Measurements from ENCODE around the gene OR10A3. TPM values are rescaled to one million over a fixed set of nuclear protein-coding genes. Genes with fewer than 3 reads are reported as not detected.

OR10A3 gene
- total and polyA plus RNA-seq, 2 experiments from 2014 or later: 0.28 to 0.65 TPM

- Histone ChIP-seq H3K36me3 (ENCODE audit: low read depth) (no peaks in the 10 kb centered on the region), H3K4me3 (peak overlapping the region; percentile 8; the same call in 1 of the 2 replicates), H3K9me2 (ENCODE audit: insufficient read depth) (no peaks in the 10 kb centered on the region), H3F3A (ENCODE audit: insufficient read depth) (peaks cover 31% of the 10 kb centered on the region), H3K27me3 (replicated peaks; ENCODE audit: insufficient read depth) (no peaks in the 10 kb centered on the region), H3K4me2 (ENCODE audit: unreplicated experiment) (peak overlapping the region; percentile 76), H3K9ac (peak overlapping the region; percentile 41), H3K27ac (peak overlapping the region; percentile 69), H3K9me3 (ENCODE audit: low read depth) (no peaks in the 10 kb centered on the region), H3K4me1 (ENCODE audit: insufficient read depth) (peaks cover 57% of the 10 kb centered on the region), H4K20me1 (ENCODE audit: insufficient read depth) (no peaks in the 10 kb centered on the region), H3K79me2 (ENCODE audit: insufficient read depth) (no peaks in the 10 kb centered on the region), H2AFZ (peak overlapping the region; percentile 92)
- TF ChIP-seq EZH2 (IDR thresholded peaks at IDR 0.05; ENCODE audit: insufficient read depth, poor library complexity, severe bottlenecking): no peak
- no peak for TF ChIP-seq EZH2phosphoT487 (IDR thresholded peaks at IDR 0.05; ENCODE audit: insufficient read depth, low read depth)
- 37% methylated on average over 6 of the region's 6 CpGs for WGBS, 2 experiments (ENCODE audit: low coverage in 1 of 2, low lambda C conversion rate in 2 of 2, missing lambda C conversion rate in 2 of 2)
- DNase-seq: peak; percentile 85
- in situ Hi-C loops (cut with MboI): loop anchor here (5.0 kb wide), 1 partner anchor 95 kb away; the partner anchor contains the start of gene EIF3F
These were observed 49.3 kb downstream of the OR10A3 start for GRCh38 chr11:7892059-7892699.

DNA sequence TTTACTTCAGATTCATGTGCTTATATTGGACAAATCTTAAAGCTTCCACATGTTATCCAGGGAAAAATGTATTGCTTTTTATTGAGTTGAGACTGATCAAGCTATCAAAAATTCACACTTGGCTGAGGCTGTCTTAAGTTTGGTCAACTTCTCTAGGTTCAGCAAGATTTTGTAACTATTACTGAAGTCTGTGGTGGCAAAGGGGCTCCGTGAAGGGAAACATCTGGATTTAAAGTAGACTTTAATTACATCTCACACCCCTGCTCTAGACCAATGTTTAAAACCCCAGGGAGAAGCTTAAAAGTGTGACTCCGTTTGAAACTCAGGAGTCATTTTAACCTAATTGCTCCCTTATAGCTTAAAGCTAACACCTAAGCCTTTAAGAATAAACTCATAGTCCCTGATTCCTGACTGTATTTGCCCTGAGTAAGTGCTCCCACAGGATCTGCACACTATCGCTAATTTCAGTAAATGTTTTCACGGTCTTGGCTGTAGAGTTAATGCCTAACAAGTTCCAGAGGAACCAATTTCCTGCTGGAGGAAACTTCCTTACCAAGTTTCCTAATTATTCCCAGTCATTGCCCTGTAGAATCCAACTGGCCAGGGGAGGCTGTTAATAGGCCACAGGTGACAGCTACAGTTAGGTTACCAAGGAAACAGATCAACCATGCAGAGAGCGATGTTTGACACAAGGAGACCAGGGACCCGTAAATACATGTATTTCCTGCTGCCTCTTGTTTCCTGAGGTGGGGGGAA lies 50.9 kb downstream of the OR10A3 start:
- no peak for TF ChIP-seq EZH2 (IDR thresholded peaks at IDR 0.05; ENCODE audit: insufficient read depth, poor library complexity, severe bottlenecking)
- no peak for TF ChIP-seq EZH2phosphoT487 (IDR thresholded peaks at IDR 0.05; ENCODE audit: insufficient read depth, low read depth)
- H4K20me1 ChIP-seq (ENCODE audit: insufficient read depth): no peaks in the 10 kb centered on the region
- peaks cover 22% of the 10 kb centered on the region for H3F3A ChIP-seq (ENCODE audit: insufficient read depth)
- no peaks in the 10 kb centered on the region for H3K9me3 ChIP-seq (ENCODE audit: low read depth)
- H3K9me2 ChIP-seq (ENCODE audit: insufficient read depth): no peaks in the 10 kb centered on the region
- peak overlapping the region; percentile 66 for H3K4me3 ChIP-seq
- WGBS, 2 experiments (ENCODE audit: low coverage in 1 of 2, low lambda C conversion rate in 2 of 2, missing lambda C conversion rate in 2 of 2): 13 to 15% methylated on average over 6 of the region's 6 CpGs
- peak overlapping the region; percentile 63 for H3K9ac ChIP-seq
- peak; percentile 32 for DNase-seq
- no peaks in the 10 kb centered on the region for H3K27me3 ChIP-seq (replicated peaks; ENCODE audit: insufficient read depth)
- no peaks in the 10 kb centered on the region for H3K36me3 ChIP-seq (ENCODE audit: low read depth)
- in situ Hi-C loops (cut with MboI): loop anchor here (5.0 kb wide), 1 partner anchor 97 kb away; the partner anchor contains the start of gene EIF3F
- H2AFZ ChIP-seq: peak overlapping the region; percentile 95
- peaks cover 43% of the 10 kb centered on the region for H3K4me1 ChIP-seq (ENCODE audit: insufficient read depth)
- H3K79me2 ChIP-seq (ENCODE audit: insufficient read depth): no peaks in the 10 kb centered on the region
- peak overlapping the region; percentile 28 for H3K27ac ChIP-seq
- H3K4me2 ChIP-seq (ENCODE audit: unreplicated experiment): peak overlapping the region; percentile 76

- Histone ChIP-seq H3K9me3 (ENCODE audit: low read depth) (no peaks in the 10 kb centered on the region), H3K27ac (peak overlapping the region; percentile 28), H3K27me3 (replicated peaks; ENCODE audit: insufficient read depth) (no peaks in the 10 kb centered on the region), H4K20me1 (ENCODE audit: insufficient read depth) (no peaks in the 10 kb centered on the region), H3K4me1 (ENCODE audit: insufficient read depth) (peaks cover 38% of the 10 kb centered on the region), H3K4me3 (peak overlapping the region; percentile 66), H3K9ac (peak overlapping the region; percentile 63), H3K36me3 (ENCODE audit: low read depth) (no peaks in the 10 kb centered on the region), H3K4me2 (ENCODE audit: unreplicated experiment) (peak overlapping the region; percentile 76), H2AFZ (peak overlapping the region; percentile 95), H3K79me2 (ENCODE audit: insufficient read depth) (no peaks in the 10 kb centered on the region), H3F3A (ENCODE audit: insufficient read depth) (peaks cover 19% of the 10 kb centered on the region), H3K9me2 (ENCODE audit: insufficient read depth) (no peaks in the 10 kb centered on the region)
- DNase-seq: peak; percentile 18
- in situ Hi-C loops (cut with MboI): loop anchor here (5.0 kb wide), 1 partner anchor 97 kb away; the partner anchor contains the start of gene EIF3F
- WGBS, 2 experiments (ENCODE audit: low coverage in 1 of 2, low lambda C conversion rate in 2 of 2, missing lambda C conversion rate in 2 of 2): 14 to 16% methylated on average over 5 of the region's 5 CpGs
- no peak for TF ChIP-seq EZH2 (IDR thresholded peaks at IDR 0.05; ENCODE audit: insufficient read depth, poor library complexity, severe bottlenecking)
- no peak for TF ChIP-seq EZH2phosphoT487 (IDR thresholded peaks at IDR 0.05; ENCODE audit: insufficient read depth, low read depth)
These were observed 51.5 kb downstream of the OR10A3 start for GRCh38 chr11:7889985-7890384.

Small RNA genes lying within 50 kb of the gene (small RNA-seq; reads per million reads assigned to genes)
- gene COX6CP5 (ENCODE audit: low read depth, low replicate concordance): not detected
- not detected for gene RNU6-943P (ENCODE audit: low read depth, low replicate concordance)

Other genes starting within 250 kb of the OR10A3 start
- gene OVCH2, start 235.2 kb downstream of the OR10A3 start, total RNA-seq (2014; rRNA removed; shearing (Covaris generic)): not detected in 2 replicates
- gene OVCH2, start 235.2 kb downstream of the OR10A3 start, polyA plus RNA-seq (2016; fragmentation: Nextera tagmentation; extraction: Ambion mirVana): 0.14 and 0.34 TPM in 2 replicates
- gene OR5P2, start 144.8 kb downstream of the OR10A3 start, total RNA-seq (2014; rRNA removed; shearing (Covaris generic)): not detected in 2 replicates
- gene OR5P2, start 144.8 kb downstream of the OR10A3 start, polyA plus RNA-seq (2016; fragmentation: Nextera tagmentation; extraction: Ambion mirVana): not detected in 2 replicates
- gene OR5P3, start 110.9 kb downstream of the OR10A3 start, total RNA-seq (2014; rRNA removed; shearing (Covaris generic)): 0.13 TPM in 1 of 2 replicates, not detected in the other
- not detected in 2 replicates for gene OR5P3, start 110.9 kb downstream of the OR10A3 start, polyA plus RNA-seq (2016; fragmentation: Nextera tagmentation; extraction: Ambion mirVana)
- under 0.01 and 0.11 TPM in 2 replicates for gene OR10A6, start 10.4 kb downstream of the OR10A3 start, total RNA-seq (2014; rRNA removed; shearing (Covaris generic))
- 0.06 and 0.39 TPM in 2 replicates for gene OR10A6, start 10.4 kb downstream of the OR10A3 start, polyA plus RNA-seq (2016; fragmentation: Nextera tagmentation; extraction: Ambion mirVana)
- 19.7 and 36.9 TPM in 2 replicates for gene NLRP10, start 23.7 kb upstream of the OR10A3 start, total RNA-seq (2014; rRNA removed; shearing (Covaris generic))
- 13.5 and 17.8 TPM in 2 replicates for gene NLRP10, start 23.7 kb upstream of the OR10A3 start, polyA plus RNA-seq (2016; fragmentation: Nextera tagmentation; extraction: Ambion mirVana)
- 272 and 359 TPM in 2 replicates for gene EIF3F, start 45.6 kb upstream of the OR10A3 start, total RNA-seq (2014; rRNA removed; shearing (Covaris generic))
- 193 and 200 TPM in 2 replicates for gene EIF3F, start 45.6 kb upstream of the OR10A3 start, polyA plus RNA-seq (2016; fragmentation: Nextera tagmentation; extraction: Ambion mirVana)
- gene TUB, start 139.5 kb upstream of the OR10A3 start, total RNA-seq (2014; rRNA removed; shearing (Covaris generic)): 12.3 and 12.9 TPM in 2 replicates
- gene TUB, start 139.5 kb upstream of the OR10A3 start, polyA plus RNA-seq (2016; fragmentation: Nextera tagmentation; extraction: Ambion mirVana): 3.3 and 3.8 TPM in 2 replicates
- gene RIC3, start 227.3 kb upstream of the OR10A3 start, total RNA-seq (2014; rRNA removed; shearing (Covaris generic)): not detected in 2 replicates
- gene RIC3, start 227.3 kb upstream of the OR10A3 start, polyA plus RNA-seq (2016; fragmentation: Nextera tagmentation; extraction: Ambion mirVana): 0.06 and 0.11 TPM in 2 replicates

Data from GM23248 (cell line).